Kidney (tissue), 14 donors: ENCODE data around the gene MACROD2. TPM values are rescaled to one million over a fixed set of nuclear protein-coding genes. Genes with fewer than 3 reads are reported as not detected.

ENCODE experiments used
- DNase-seq, 5 donors: peaks; one replicate each; pipeline ENCODE4 v3.0.0-alpha.2; 2013 to 2020
- FAIRE-seq: peaks from 2 replicates; lab custom pipeline; 2012; peaks lifted over from hg19 to GRCh38; lab: Jason Lieb, UNC
- H3K27ac ChIP-seq, 2 donors: one replicate each; pipeline ENCODE4 v1.7.0; 2013; ENCODE audit warnings: low read depth in 2 of 2, low read length in 2 of 2, inconsistent platforms in 1 of 2
- H3K27me3 ChIP-seq: one replicate; pipeline ENCODE4 v1.7.1; 2013; ENCODE audit warnings: low read length, inconsistent platforms; ENCODE audit not compliant: control insufficient read depth, insufficient read depth
- H3K36me3 ChIP-seq, 3 donors: one replicate each; pipeline versions ENCODE4 v1.7.0 to v1.7.1; 2013; ENCODE audit warnings: low read length in 3 of 3, control low read depth in 1 of 3, inconsistent platforms in 1 of 3; ENCODE audit not compliant: insufficient read depth in 3 of 3, control insufficient read depth in 2 of 3
- H3K4me1 ChIP-seq, 3 donors: one replicate each; pipeline versions ENCODE4 v1.7.0 to v1.7.1; 2013; ENCODE audit warnings: low read length in 3 of 3, inconsistent platforms in 1 of 3, low read depth in 1 of 3; ENCODE audit not compliant: control insufficient read depth in 2 of 3, insufficient read depth in 2 of 3
- H3K4me3 ChIP-seq, 3 donors: one replicate each; pipeline versions ENCODE4 v1.7.0 to v1.8.1; 2013; ENCODE audit warnings: low read length in 3 of 3, control low read depth in 1 of 3, inconsistent platforms in 1 of 3
- H3K9ac ChIP-seq, 3 donors: one replicate each; pipeline versions ENCODE4 v1.7.0 to v1.7.1; 2013; ENCODE audit warnings: low read length in 3 of 3, control low read depth in 1 of 3, inconsistent platforms in 1 of 3
- H3K9me3 ChIP-seq, 3 donors: one replicate each; pipeline versions ENCODE4 v1.7.0 to v1.7.1; 2013; ENCODE audit warnings: low read length in 3 of 3, control low read depth in 1 of 3, inconsistent platforms in 1 of 3; ENCODE audit not compliant: control insufficient read depth in 2 of 3, insufficient read depth in 1 of 3
- CTCF ChIP-seq: IDR thresholded peaks from 3 replicates; pipeline ENCODE4 v1.5.1; 2012; ENCODE audit warnings: mild to moderate bottlenecking, moderate library complexity, borderline replicate concordance; ENCODE audit not compliant: insufficient read depth; ENCODE audit errors: extremely low read depth
- intact Hi-C: fragments of 100-400 bp; cut with DNase I; formaldehyde crosslinking; loops from one replicate; pipeline ENCODE4 v1.11.1; 2022
- polyA plus RNA-seq: library from polyadenylated mRNA; stranded (reverse); fragments of 350-450 nt; fragmentation: Illumina TruSeq; extraction: RNeasy Lipid Tissue Mini Kit (QIAGEN cat#74804); gene quantifications from one replicate; pipeline ENCODE4 v1.2.3, GENCODE V29; 2014; ENCODE audit warnings: low read depth, low replicate concordance; ENCODE audit not compliant: insufficient read depth
- total RNA-seq: library from RNA; stranded (reverse); fragmentation: NEBNext Ultra II Directional; extraction: Animal tissue kit (Norgen Biotek cat#: 25700); gene quantifications from one replicate; pipeline ENCODE4 v1.2.1, GENCODE V29; 2021
- donor health status: control.
- donor health status: control.
- donor health status: control.
- donor health status: control.
- donor health status: control.
- donor health status: DM: yes; HTN: yes; CAD: no.
- donor health status: Normal renal cell carcinoma (clear cell type).

Gene MACROD2
- total and polyA plus RNA-seq, 2 donors from 2014 or later: 3.0 to 10.0 TPM

- no peak for TF ChIP-seq CTCF
Observed at GRCh38 chr20:14093652-14094051, 98.3 kb downstream of the MACROD2 start.

GRCh38 chr20:14098261-14098660 is 102.9 kb downstream of the MACROD2 start:
- FAIRE-seq (no peak), DNase-seq (no peak)
- no peak overlapping the region for H3K9ac ChIP-seq
- no peaks in the 10 kb centered on the region for H3K36me3 ChIP-seq
- intact Hi-C loops: no loop called here
- H3K27me3 ChIP-seq: no peaks in the 10 kb centered on the region
- no peak for TF ChIP-seq CTCF
- H3K4me1 ChIP-seq: no peaks in the 10 kb centered on the region
- no peak overlapping the region for H3K4me3 ChIP-seq
- no peak overlapping the region for H3K27ac ChIP-seq
- H3K9me3 ChIP-seq: no peaks in the 10 kb centered on the region

More at GRCh38 chr20:14093652-14094051, 98.3 kb downstream of the MACROD2 start:
- Histone ChIP-seq H3K4me3 (no peak overlapping the region), H3K4me1 (no peaks in the 10 kb centered on the region), H3K36me3 (no peaks in the 10 kb centered on the region), H3K27me3 (no peaks in the 10 kb centered on the region), H3K9ac (no peak overlapping the region), H3K9me3 (no peaks in the 10 kb centered on the region), H3K27ac (no peak overlapping the region)
- FAIRE-seq (no peak), DNase-seq (no peak)
- intact Hi-C loops: no loop called here

GRCh38 chr20:14113416-14113815 is 118.1 kb downstream of the MACROD2 start:
- intact Hi-C loops: no loop called here
- H3K9ac ChIP-seq: no peak overlapping the region
- peaks cover 0 to 3% (median 3%) of the 10 kb centered on the region in 3 donors for H3K9me3 ChIP-seq
- DNase-seq (no peak), FAIRE-seq (no peak)
- H3K36me3 ChIP-seq: no peaks in the 10 kb centered on the region
- no peak for TF ChIP-seq CTCF
- H3K27me3 ChIP-seq: no peaks in the 10 kb centered on the region
- no peak overlapping the region for H3K4me3 ChIP-seq
- H3K27ac ChIP-seq: no peak overlapping the region
- no peaks in the 10 kb centered on the region for H3K4me1 ChIP-seq
